SK-N-SH (cell line): Measurements from ENCODE around the gene FARSA. TPM values are rescaled to one million over a fixed set of nuclear protein-coding genes. Genes with fewer than 3 reads are reported as not detected.

ENCODE experiments used
- EP300 ChIP-seq, 2 experiments: IDR thresholded peaks; 2 replicates each; pipeline versions ENCODE4 v1.4.0 to v1.6.1; 2012; ENCODE audit warnings: borderline replicate concordance in 1 of 2, low read depth in 1 of 2, low read length in 1 of 2
- SMC3 ChIP-seq: IDR thresholded peaks from 2 replicates; pipeline ENCODE4 v1.6.1; 2012; ENCODE audit warnings: low read depth, low read length, improper control_type of control experiment
- polyA plus RNA-seq, 3 experiments: library from polyadenylated mRNA; depleted of rRNA; stranded (reverse); fragments of >200 nt; gene quantifications; 2 replicates each; pipeline ENCODE4 v1.2.3, GENCODE V29; 2012
- small RNA-seq, 7 experiments: library from RNA; depleted of rRNA; stranded (forward); fragments of <200 nt; gene quantifications; one replicate each; pipeline ENCODE3, GENCODE V24; 2012

FARSA gene
- polyA plus RNA-seq, 1 of the 3 experiments (the other 2 are of a cell fraction), result 170 TPM

DNA sequence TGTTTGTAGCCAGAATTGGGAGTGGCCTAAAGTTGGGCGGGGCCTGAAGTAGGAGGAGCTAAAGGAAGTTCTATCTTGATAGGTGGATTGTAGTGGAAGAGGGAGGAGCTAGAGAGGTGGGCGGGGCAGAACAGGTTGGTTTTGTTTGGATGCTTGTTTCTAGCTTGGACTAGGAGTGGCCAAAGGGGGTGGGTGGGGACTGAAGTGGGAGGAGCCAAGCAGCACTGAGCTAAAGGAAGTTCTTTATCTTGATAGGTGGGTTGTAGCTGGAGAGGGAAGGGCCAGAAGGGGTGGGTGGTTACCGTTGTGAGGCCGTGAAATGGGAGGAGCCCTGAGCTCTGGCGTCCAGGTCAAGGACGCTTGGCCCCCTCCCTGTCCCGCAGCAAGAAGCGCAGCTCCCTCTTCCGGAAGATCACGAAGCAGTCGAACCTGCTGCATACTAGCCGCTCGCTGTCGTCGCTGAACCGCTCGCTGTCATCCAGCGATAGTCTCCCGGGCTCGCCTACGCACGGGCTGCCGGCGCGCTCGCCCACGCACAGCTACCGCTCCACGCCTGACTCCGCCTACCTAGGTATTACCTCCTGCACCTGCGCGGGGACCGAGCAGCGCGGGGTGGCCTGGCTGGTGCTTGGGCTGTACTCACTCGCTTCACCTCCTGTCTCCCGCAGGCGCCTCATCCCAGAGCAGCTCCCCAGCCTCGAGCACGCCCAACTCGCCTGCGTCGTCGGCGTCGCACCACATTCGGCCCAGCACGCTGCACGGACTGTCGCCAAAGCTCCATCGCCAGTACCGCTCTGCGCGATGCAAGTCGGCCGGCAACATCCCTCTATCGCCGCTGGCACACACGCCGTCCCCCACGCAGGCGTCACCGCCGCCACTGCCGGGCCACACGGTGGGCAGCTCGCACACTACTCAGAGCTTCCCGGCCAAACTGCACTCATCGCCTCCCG, 60.3 kb downstream of the FARSA start (continued):
- TF ChIP-seq EP300 (IDR thresholded peaks at IDR 0.05; ENCODE audit: borderline replicate concordance in 1 of 2, low read depth in 1 of 2, low read length in 1 of 2) (no peak), SMC3 (no peak)

Small RNA genes within 50 kb of the gene (small RNA-seq; reads per million reads assigned to genes)
- 0 to 2.6 (median 0.59) reads per million in 7 experiments for gene MIR5695
- gene MIR6515, result 0 to 2.6 (median 0.23) reads per million in 7 experiments

Other genes starting within 250 kb of the FARSA start
- gene GNG14, start 245.7 kb downstream of the FARSA start, polyA plus RNA-seq (2012; rRNA removed), result not detected in 2 replicates
- 25.9 and 26.6 TPM in 2 replicates for gene FBXW9, start 237.1 kb downstream of the FARSA start, polyA plus RNA-seq (2012; rRNA removed)
- gene TNPO2, start 209.8 kb downstream of the FARSA start, polyA plus RNA-seq (2012; rRNA removed), result 82.4 and 112 TPM in 2 replicates
- 294 and 466 TPM in 2 replicates for gene TRIR, start 199.0 kb downstream of the FARSA start, polyA plus RNA-seq (2012; rRNA removed)
- 250 and 264 TPM in 2 replicates for gene GET3, start 196.2 kb downstream of the FARSA start, polyA plus RNA-seq (2012; rRNA removed)
- not detected in 2 replicates for gene BEST2, start 181.9 kb downstream of the FARSA start, polyA plus RNA-seq (2012; rRNA removed)
- gene HOOK2, start 158.2 kb downstream of the FARSA start, polyA plus RNA-seq (2012; rRNA removed), result 23.9 and 33.0 TPM in 2 replicates
- 165 and 224 TPM in 2 replicates for gene JUNB, start 142.2 kb downstream of the FARSA start, polyA plus RNA-seq (2012; rRNA removed)
- 215 and 341 TPM in 2 replicates for gene PRDX2, start 131.9 kb downstream of the FARSA start, polyA plus RNA-seq (2012; rRNA removed)
- gene THSD8, start 131.6 kb downstream of the FARSA start, polyA plus RNA-seq (2012; rRNA removed), result not detected in 2 replicates
- gene RNASEH2A, start 127.1 kb downstream of the FARSA start, polyA plus RNA-seq (2012; rRNA removed), result 35.2 and 48.1 TPM in 2 replicates
- gene RTBDN, start 99.1 kb downstream of the FARSA start, polyA plus RNA-seq (2012; rRNA removed), result 0.47 and 0.72 TPM in 2 replicates
- gene MAST1, start 95.2 kb downstream of the FARSA start, polyA plus RNA-seq (2012; rRNA removed), result 4.3 and 9.7 TPM in 2 replicates
- 29.8 and 40.7 TPM in 2 replicates for gene DNASE2, start 52.3 kb downstream of the FARSA start, polyA plus RNA-seq (2012; rRNA removed)
- not detected in 2 replicates for gene KLF1, start 46.5 kb downstream of the FARSA start, polyA plus RNA-seq (2012; rRNA removed)
- 29.4 and 36.6 TPM in 2 replicates for gene GCDH, start 42.6 kb downstream of the FARSA start, polyA plus RNA-seq (2012; rRNA removed)
- gene SYCE2, start 14.4 kb downstream of the FARSA start, polyA plus RNA-seq (2012; rRNA removed), result 0.44 and 1.1 TPM in 2 replicates
- 1,316 and 1,334 TPM in 2 replicates for gene CALR, start 4.9 kb upstream of the FARSA start, polyA plus RNA-seq (2012; rRNA removed)
- 60.4 and 116 TPM in 2 replicates for gene RAD23A, start 12.2 kb upstream of the FARSA start, polyA plus RNA-seq (2012; rRNA removed)
- 65.7 and 91.8 TPM in 2 replicates for gene GADD45GIP1, start 23.5 kb upstream of the FARSA start, polyA plus RNA-seq (2012; rRNA removed)
- 1.0 and 1.6 TPM in 2 replicates for gene DAND5, start 35.9 kb upstream of the FARSA start, polyA plus RNA-seq (2012; rRNA removed)
- 5.1 and 14.8 TPM in 2 replicates for gene NFIX, start 61.8 kb upstream of the FARSA start, polyA plus RNA-seq (2012; rRNA removed)
- 1.1 and 2.2 TPM in 2 replicates for gene LYL1, start 169.1 kb upstream of the FARSA start, polyA plus RNA-seq (2012; rRNA removed)
- gene TRMT1, start 183.0 kb upstream of the FARSA start, polyA plus RNA-seq (2012; rRNA removed), result 60.9 and 64.9 TPM in 2 replicates
- gene NACC1, start 184.6 kb upstream of the FARSA start, polyA plus RNA-seq (2012; rRNA removed), result 72.8 and 127 TPM in 2 replicates
- gene STX10, start 216.7 kb upstream of the FARSA start, polyA plus RNA-seq (2012; rRNA removed), result 143 and 163 TPM in 2 replicates
- gene IER2, start 216.7 kb upstream of the FARSA start, polyA plus RNA-seq (2012; rRNA removed), result 55.7 and 115 TPM in 2 replicates